Esophagus muscularis mucosa (tissue), 4 donors: ENCODE measurements around the gene EMC8. TPM values are rescaled to one million over a fixed set of nuclear protein-coding genes. Genes with fewer than 3 reads are reported as not detected.

Experiments
- DNase-seq: peaks from one replicate; pipeline ENCODE4 v3.0.0-alpha.2; 2017; ENCODE audit errors: extremely low spot score
- H3K27ac ChIP-seq, 4 donors: fragments of 200-600 bp; sonication (generic); replicated peaks in 1 of 4; 1 replicate in 3 of 4; 2 replicates in 1 of 4; pipeline ENCODE4 v1.5.1; 2016 to 2019; ENCODE audit warnings: mild to moderate bottlenecking in 1 of 4
- H3K27me3 ChIP-seq, 4 donors: fragments of 200-600 bp; sonication (generic); one replicate each; pipeline versions ENCODE4 v1.5.1 to v1.6.0; 2016 to 2019
- H3K36me3 ChIP-seq, 4 donors: fragments of 200-600 bp; sonication (generic); one replicate each; pipeline ENCODE4 v1.5.1; 2016 to 2019
- H3K4me1 ChIP-seq, 4 donors: fragments of 200-600 bp; sonication (generic); one replicate each; pipeline ENCODE4 v1.5.1; 2016 to 2019
- H3K4me3 ChIP-seq, 4 donors: fragments of 200-600 bp; sonication (generic); 1 replicate in 2 of 4; 2 replicates in 2 of 4; pipeline ENCODE4 v1.5.1; 2016 to 2019; ENCODE audit warnings: mild to moderate bottlenecking in 4 of 4, moderate library complexity in 1 of 4
- H3K9me3 ChIP-seq, 4 donors: fragments of 200-600 bp; sonication (generic); 1 replicate in 3 of 4; 2 replicates in 1 of 4; pipeline ENCODE4 v1.5.1; 2016 to 2019
- CTCF ChIP-seq, 3 experiments: fragments of 200-600 bp in 2 of 3; fragments of 450-650 bp in 1 of 3; sonication (generic) in 2 of 3; IDR thresholded peaks; one replicate each; pipeline ENCODE4 v1.5.1; 2017 to 2019; ENCODE audit warnings: antibody characterized with exemption in 3 of 3, mild to moderate bottlenecking in 2 of 3, moderate library complexity in 1 of 3
- EP300 ChIP-seq: sonication (generic); formaldehyde crosslinking; IDR thresholded peaks from one replicate; pipeline ENCODE4 v1.6.1; 2017; ENCODE audit warnings: antibody characterized with exemption
- POLR2A ChIP-seq: fragments of 450-650 bp; IDR thresholded peaks from one replicate; pipeline ENCODE4 v1.6.1; 2017; ENCODE audit warnings: antibody characterized with exemption, moderate library complexity, mild to moderate bottlenecking, low read depth
- POLR2AphosphoS5 ChIP-seq, 2 donors: sonication (generic); formaldehyde crosslinking; IDR thresholded peaks; one replicate each; pipeline ENCODE4 v1.6.1; 2017; ENCODE audit warnings: antibody characterized with exemption in 2 of 2
- WGBS: methylation state at CpG from one replicate; pipeline ENCODE4 v1.1.5; 2018; 5-methylcytosine and 5-hydroxymethylcytosine counted together
- intact Hi-C: fragments of 100-400 bp; cut with DNase I; formaldehyde crosslinking; loops from one replicate; pipeline ENCODE4 v1.15.1; 2023
- total RNA-seq, 4 donors: library from RNA; depleted of rRNA; stranded (reverse); fragments of >200 nt; gene quantifications; one replicate each; pipeline versions ENCODE4 v1.1.0 to v1.2.1, GENCODE V29; 2016

Gene EMC8
- total RNA-seq, 4 donors from 2014 or later, result 26.0 to 41.3 (median 27.6) TPM

DNA sequence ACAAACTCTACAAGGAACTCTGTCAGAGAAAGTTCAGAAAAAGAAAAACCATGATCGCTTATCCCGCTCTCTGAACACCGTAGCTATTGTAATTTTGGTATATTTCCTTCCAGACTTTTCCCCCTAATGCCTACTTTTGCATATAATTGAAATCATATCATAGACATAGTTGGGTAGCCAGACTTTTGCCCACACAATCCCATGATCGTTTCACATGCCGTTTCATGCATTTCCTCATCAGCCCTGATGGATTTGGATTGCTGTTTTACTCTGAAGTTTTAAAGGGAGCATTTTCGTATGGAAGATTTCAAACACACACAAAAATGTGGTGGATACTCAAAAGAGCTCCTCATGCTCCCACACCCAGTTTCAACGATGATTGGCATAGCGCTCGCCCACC is 31.5 kb upstream of the EMC8 start:
- intact Hi-C loops, result no loop called here
- WGBS, result 77% methylated on average over 9 of the region's 9 CpGs

GRCh38 chr16:85829751-85830445 is 30.6 kb upstream of the EMC8 start:
- Histone ChIP-seq H3K9me3 (no peaks in the 10 kb centered on the region), H3K36me3 (no peaks in the 10 kb centered on the region), H3K27me3 (peaks cover 0 to 16% (median 0%) of the 10 kb centered on the region in 4 donors), H3K4me3 (no peak overlapping the region), H3K4me1 (peaks cover 0 to 21% (median 7%) of the 10 kb centered on the region in 4 donors), H3K27ac (no peak overlapping the region)
- TF ChIP-seq POLR2A (no peak), CTCF (IDR thresholded peaks at IDR 0.05) (no peak), EP300 (no peak), POLR2AphosphoS5 (IDR thresholded peaks at IDR 0.05) (no peak)
- no peak for DNase-seq
- intact Hi-C loops, result no loop called here
- WGBS, result 66% methylated on average over 21 of the region's 24 CpGs

More for the DNA sequence above, 31.5 kb upstream of the EMC8 start:
- Histone ChIP-seq H3K27me3 (peaks cover 0 to 25% (median 0%) of the 10 kb centered on the region in 4 donors), H3K9me3 (no peaks in the 10 kb centered on the region), H3K4me1 (peaks cover 0 to 21% (median 7%) of the 10 kb centered on the region in 4 donors), H3K36me3 (no peaks in the 10 kb centered on the region), H3K4me3 (no peak overlapping the region), H3K27ac (no peak overlapping the region)
- TF ChIP-seq CTCF (IDR thresholded peaks at IDR 0.05) (no peak), EP300 (no peak), POLR2A (no peak), POLR2AphosphoS5 (IDR thresholded peaks at IDR 0.05) (no peak)
- DNase-seq, result no peak

GRCh38 chr16:85829171-85829719 is 29.9 kb upstream of the EMC8 start:
- Histone ChIP-seq H3K27ac (no peak overlapping the region), H3K36me3 (no peaks in the 10 kb centered on the region), H3K4me3 (no peak overlapping the region), H3K27me3 (peaks cover 0 to 9% (median 0%) of the 10 kb centered on the region in 4 donors), H3K9me3 (no peaks in the 10 kb centered on the region), H3K4me1 (peaks cover 0 to 21% (median 7%) of the 10 kb centered on the region in 4 donors)
- TF ChIP-seq EP300 (no peak), CTCF (IDR thresholded peaks at IDR 0.05) (no peak), POLR2A (no peak), POLR2AphosphoS5 (IDR thresholded peaks at IDR 0.05) (no peak)
- intact Hi-C loops, result no loop called here
- 70% methylated on average over 15 of the region's 15 CpGs for WGBS
- DNase-seq, result no peak

DNA sequence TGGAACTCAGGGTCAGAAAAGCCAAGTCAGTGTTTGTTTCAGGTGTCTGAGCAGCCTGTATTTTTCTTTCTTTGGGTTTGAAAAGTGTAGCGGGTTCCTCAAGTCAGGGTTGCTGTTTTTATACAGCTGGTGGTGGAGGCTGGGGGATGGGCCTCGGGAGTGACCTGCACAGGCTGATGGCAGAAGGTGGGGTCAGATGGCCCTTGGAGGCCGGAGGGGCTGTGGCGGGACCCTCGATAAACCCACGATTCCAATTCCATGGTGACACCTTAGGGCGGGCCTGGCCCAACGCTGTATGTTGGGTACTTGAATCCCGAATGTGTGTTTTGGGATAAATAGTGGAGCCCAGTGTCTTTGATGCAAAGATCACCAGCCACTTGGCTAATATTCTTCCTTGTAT is 28.8 kb upstream of the EMC8 start:
- no peak for TF ChIP-seq EP300
- TF ChIP-seq POLR2AphosphoS5 (IDR thresholded peaks at IDR 0.05), result no peak
- no peak for TF ChIP-seq CTCF (IDR thresholded peaks at IDR 0.05)
- TF ChIP-seq POLR2A, result no peak
- DNase-seq, result no peak

More for the DNA sequence above, 28.8 kb upstream of the EMC8 start:
- Histone ChIP-seq H3K27me3 (peaks cover 0 to 3% (median 0%) of the 10 kb centered on the region in 4 donors), H3K36me3 (no peaks in the 10 kb centered on the region), H3K4me1 (peaks cover 0 to 18% (median 7%) of the 10 kb centered on the region in 4 donors), H3K9me3 (no peaks in the 10 kb centered on the region), H3K27ac (no peak overlapping the region), H3K4me3 (no peak overlapping the region)
- intact Hi-C loops, result no loop called here
- WGBS, result 68% methylated on average over 9 of the region's 9 CpGs
